ENCODE results near the gene LPAR1. TPM values are rescaled to one million over a fixed set of nuclear protein-coding genes. Genes with fewer than 3 reads are reported as not detected.

LPAR1 gene
- polyA plus RNA-seq, 3 donors: 15.1 to 18.1 (median 17.5) TPM

- Mint-ChIP-seq H3K36me3 (peaks cover 0 to 12% of the 10 kb centered on the region in 2 donors), H3K9me3 (peaks cover 0 to 8% (median 0%) of the 10 kb centered on the region in 7 donors), H3K4me3 (no peak overlapping the region), H3K27me3 (ENCODE audit: low read depth in 3 of 3) (peaks cover 2 to 4% (median 3%) of the 10 kb centered on the region in 3 donors), H3K27ac (no peak overlapping the region), H3K4me1 (peaks cover 16% of the 10 kb centered on the region)
- Histone ChIP-seq H3K4me1 (ENCODE audit: control insufficient read depth in 1 of 2, insufficient read depth in 2 of 2, low read length in 2 of 2) (peaks cover 9 to 13% of the 10 kb centered on the region in 2 donors), H3K4me2 (replicated peaks; ENCODE audit: extremely low read depth, low read length, poor library complexity, severe bottlenecking) (no peak overlapping the region), H3K9me3 (replicated peaks in 1 of 2; ENCODE audit: control insufficient read depth in 1 of 2, insufficient read depth in 1 of 2, low read length in 2 of 2) (no peaks in the 10 kb centered on the region), H3K79me2 (ENCODE audit: insufficient read depth, low read length) (no peaks in the 10 kb centered on the region), H3K4me3 (replicated peaks in 1 of 3; ENCODE audit: low read depth in 2 of 3, low read length in 3 of 3) (no peak overlapping the region), H3K9ac (ENCODE audit: insufficient read depth, low read length, poor library complexity, severe bottlenecking) (no peak overlapping the region), H3K27me3 (ENCODE audit: control insufficient read depth in 2 of 2, insufficient read depth in 2 of 2, low read length in 2 of 2) (no peaks in the 10 kb centered on the region), H3K36me3 (replicated peaks in 1 of 2; ENCODE audit: control insufficient read depth in 1 of 2, insufficient read depth in 2 of 2, low read length in 2 of 2) (peaks cover 0 to 6% of the 10 kb centered on the region in 2 donors), H4K20me1 (ENCODE audit: insufficient read depth, low read length) (peaks cover 96% of the 10 kb centered on the region), H3K27ac (ENCODE audit: low read depth in 1 of 2, low read length in 2 of 2) (no peak overlapping the region), H2AFZ (ENCODE audit: insufficient read depth, low read depth, low read length, poor library complexity, severe bottlenecking) (no peak overlapping the region)
- DNase-seq: no peak
- no CpG with 5 or more reads among the region's 3 CpGs for WGBS (ENCODE audit: insufficient coverage)
- intact Hi-C loops (cut with micrococcal nuclease): no loop called here
- no peak for TF ChIP-seq CTCF (IDR thresholded peaks at IDR 0.05)
Observed at GRCh38 chr9:110922145-110922544, 116.1 kb downstream of the LPAR1 start.

- no peaks in the 10 kb centered on the region for H3K9me3 ChIP-seq (replicated peaks in 1 of 2; ENCODE audit: control insufficient read depth in 1 of 2, insufficient read depth in 1 of 2, low read length in 2 of 2)
- Mint-ChIP-seq H3K9me3 (peaks cover 0 to 8% (median 0%) of the 10 kb centered on the region in 7 donors), H3K36me3 (peaks cover 0 to 8% of the 10 kb centered on the region in 2 donors), H3K4me1 (peaks cover 16% of the 10 kb centered on the region), H3K27me3 (ENCODE audit: low read depth in 3 of 3) (peaks cover 2 to 4% (median 3%) of the 10 kb centered on the region in 3 donors), H3K4me3 (no peak overlapping the region), H3K27ac (no peak overlapping the region)
- intact Hi-C loops (cut with micrococcal nuclease): no loop called here
- peaks cover 0 to 3% of the 10 kb centered on the region in 2 donors for H3K36me3 ChIP-seq (replicated peaks in 1 of 2; ENCODE audit: control insufficient read depth in 1 of 2, insufficient read depth in 2 of 2, low read length in 2 of 2)
- H3K27ac ChIP-seq (ENCODE audit: low read depth in 1 of 2, low read length in 2 of 2): no peak overlapping the region
- WGBS (ENCODE audit: insufficient coverage): 93% methylated on average over 2 of the region's 5 CpGs
- no peak overlapping the region for H2AFZ ChIP-seq (ENCODE audit: insufficient read depth, low read depth, low read length, poor library complexity, severe bottlenecking)
- no peaks in the 10 kb centered on the region for H3K79me2 ChIP-seq (ENCODE audit: insufficient read depth, low read length)
- H3K9ac ChIP-seq (ENCODE audit: insufficient read depth, low read length, poor library complexity, severe bottlenecking): no peak overlapping the region
- no peak for DNase-seq
- H3K27me3 ChIP-seq (ENCODE audit: control insufficient read depth in 2 of 2, insufficient read depth in 2 of 2, low read length in 2 of 2): no peaks in the 10 kb centered on the region
- H3K4me3 ChIP-seq (replicated peaks in 1 of 3; ENCODE audit: low read depth in 2 of 3, low read length in 3 of 3): no peak overlapping the region
- peaks cover 95% of the 10 kb centered on the region for H4K20me1 ChIP-seq (ENCODE audit: insufficient read depth, low read length)
- no peak overlapping the region for H3K4me2 ChIP-seq (replicated peaks; ENCODE audit: extremely low read depth, low read length, poor library complexity, severe bottlenecking)
- TF ChIP-seq CTCF (IDR thresholded peaks at IDR 0.05): no peak
- H3K4me1 ChIP-seq (ENCODE audit: control insufficient read depth in 1 of 2, insufficient read depth in 2 of 2, low read length in 2 of 2): peaks cover 9 to 13% of the 10 kb centered on the region in 2 donors
Observed at GRCh38 chr9:110921705-110922104, 116.6 kb downstream of the LPAR1 start.
